Loucy (cell line): ENCODE measurements around the gene BTBD9.

ENCODE experiments used
- H2AFZ ChIP-seq: fragments of 200-600 bp; sonication (generic); 2 replicates; pipeline ENCODE4 v1.6.0; 2016; ENCODE audit warnings: antibody characterized with exemption, mild to moderate bottlenecking, low read length, moderate library complexity
- H3F3A ChIP-seq: fragments of 200-600 bp; 2 replicates; pipeline ENCODE4 v1.6.0; 2016; ENCODE audit warnings: antibody characterized with exemption, low read depth, mild to moderate bottlenecking
- H3K27me3 ChIP-seq: fragments of 200-600 bp; sonication (generic); 2 replicates; pipeline ENCODE4 v1.6.1; 2014; ENCODE audit warnings: low read length, mild to moderate bottlenecking; ENCODE audit not compliant: insufficient read depth, poor library complexity, severe bottlenecking
- H3K36me3 ChIP-seq: fragments of 200-600 bp; sonication (generic); 2 replicates; pipeline ENCODE4 v1.6.1; 2016; ENCODE audit warnings: low read length; ENCODE audit not compliant: insufficient read depth
- H3K4me1 ChIP-seq: fragments of 200-600 bp; sonication (generic); 2 replicates; pipeline ENCODE4 v1.5.1; 2014; ENCODE audit warnings: low read length, mild to moderate bottlenecking; ENCODE audit not compliant: insufficient read depth, poor library complexity, severe bottlenecking
- H3K4me2 ChIP-seq: fragments of 200-600 bp; sonication (generic); 2 replicates; pipeline ENCODE4 v1.6.0; 2014; ENCODE audit warnings: antibody characterized with exemption, low read length, low read depth, mild to moderate bottlenecking; ENCODE audit not compliant: poor library complexity, severe bottlenecking
- H3K4me3 ChIP-seq: fragments of 200-600 bp; sonication (generic); 2 replicates; pipeline ENCODE4 v1.5.1; 2014; ENCODE audit warnings: low read length, mild to moderate bottlenecking, mixed read lengths; ENCODE audit not compliant: poor library complexity, severe bottlenecking
- H3K79me2 ChIP-seq: fragments of 200-600 bp; sonication (generic); 2 replicates; pipeline ENCODE4 v1.6.1; 2014; ENCODE audit warnings: low read length; ENCODE audit not compliant: insufficient read depth
- H3K9ac ChIP-seq: fragments of 200-600 bp; sonication (generic); 2 replicates; pipeline ENCODE4 v1.6.0; 2014; ENCODE audit warnings: mild to moderate bottlenecking, low read depth, low read length, moderate library complexity; ENCODE audit not compliant: poor library complexity, severe bottlenecking
- H3K9me2 ChIP-seq: fragments of 200-600 bp; sonication (generic); replicated peaks from 2 replicates; pipeline ENCODE4 v1.6.1; 2016; ENCODE audit warnings: low read depth, low read length, mixed read lengths
- H3K9me3 ChIP-seq: fragments of 200-600 bp; sonication (generic); 2 replicates; pipeline ENCODE4 v1.6.1; 2014; ENCODE audit warnings: mild to moderate bottlenecking, antibody characterized with exemption, low read length, low read depth; ENCODE audit not compliant: insufficient read depth
- H4K20me1 ChIP-seq: fragments of 200-600 bp; sonication (generic); 2 replicates; pipeline ENCODE4 v1.6.0; 2014; ENCODE audit warnings: antibody characterized with exemption, low read length, mild to moderate bottlenecking; ENCODE audit not compliant: insufficient read depth, poor library complexity, severe bottlenecking
- EZH2phosphoT487 ChIP-seq: fragments of 200-600 bp; IDR thresholded peaks from 2 replicates; pipeline ENCODE4 v1.6.1; 2018; ENCODE audit warnings: antibody characterized with exemption, mild to moderate bottlenecking, moderate library complexity, borderline replicate concordance
- TF ChIP-seq, protein P1 (sequence below): fragments of 200-600 bp; sonication (generic); conservative IDR thresholded peaks from 2 replicates; pipeline ENCODE4 v1.5.1; 2014; ENCODE audit warnings: mild to moderate bottlenecking, antibody characterized with exemption, low read length

The BTBD9 gene

DNA sequence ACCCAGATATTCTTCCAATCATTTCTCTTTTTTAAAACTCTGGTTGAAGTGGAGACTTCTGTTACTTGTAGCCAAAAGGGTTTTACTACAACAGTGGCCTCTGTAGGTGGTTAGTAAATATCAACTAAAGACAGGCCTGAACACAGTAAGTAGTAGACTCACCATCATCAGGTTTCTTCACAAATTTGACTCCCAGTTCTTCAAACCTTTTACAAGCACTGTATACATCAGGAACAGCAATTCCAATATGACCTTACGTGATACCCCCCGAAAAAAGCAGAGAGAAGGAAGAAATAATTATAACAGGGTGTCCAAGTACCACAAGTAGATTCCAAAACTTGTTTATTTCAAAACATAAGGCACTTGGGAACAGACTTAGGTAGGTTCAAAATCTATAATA is 42.1 kb upstream of the BTBD9 start:
- H3K9me3 ChIP-seq = no peaks in the 10 kb centered on the region
- no peak overlapping the region for H2AFZ ChIP-seq
- no peak for TF ChIP-seq EZH2phosphoT487
- TF ChIP-seq, protein P1, sequence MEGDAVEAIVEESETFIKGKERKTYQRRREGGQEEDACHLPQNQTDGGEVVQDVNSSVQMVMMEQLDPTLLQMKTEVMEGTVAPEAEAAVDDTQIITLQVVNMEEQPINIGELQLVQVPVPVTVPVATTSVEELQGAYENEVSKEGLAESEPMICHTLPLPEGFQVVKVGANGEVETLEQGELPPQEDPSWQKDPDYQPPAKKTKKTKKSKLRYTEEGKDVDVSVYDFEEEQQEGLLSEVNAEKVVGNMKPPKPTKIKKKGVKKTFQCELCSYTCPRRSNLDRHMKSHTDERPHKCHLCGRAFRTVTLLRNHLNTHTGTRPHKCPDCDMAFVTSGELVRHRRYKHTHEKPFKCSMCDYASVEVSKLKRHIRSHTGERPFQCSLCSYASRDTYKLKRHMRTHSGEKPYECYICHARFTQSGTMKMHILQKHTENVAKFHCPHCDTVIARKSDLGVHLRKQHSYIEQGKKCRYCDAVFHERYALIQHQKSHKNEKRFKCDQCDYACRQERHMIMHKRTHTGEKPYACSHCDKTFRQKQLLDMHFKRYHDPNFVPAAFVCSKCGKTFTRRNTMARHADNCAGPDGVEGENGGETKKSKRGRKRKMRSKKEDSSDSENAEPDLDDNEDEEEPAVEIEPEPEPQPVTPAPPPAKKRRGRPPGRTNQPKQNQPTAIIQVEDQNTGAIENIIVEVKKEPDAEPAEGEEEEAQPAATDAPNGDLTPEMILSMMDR = no peak
- H3K9me2 ChIP-seq = no peaks in the 10 kb centered on the region
- H3K27me3 ChIP-seq = no peaks in the 10 kb centered on the region
- H4K20me1 ChIP-seq = peaks cover 15% of the 10 kb centered on the region
- no peak overlapping the region for H3K4me3 ChIP-seq
- peaks cover 3% of the 10 kb centered on the region; the same call in 1 of the 2 replicates for H3K79me2 ChIP-seq
- no peaks in the 10 kb centered on the region for H3K4me1 ChIP-seq
- H3K4me2 ChIP-seq = no peak overlapping the region
- peaks cover 65% of the 10 kb centered on the region for H3K36me3 ChIP-seq
- H3F3A ChIP-seq = no peaks in the 10 kb centered on the region
- no peak overlapping the region for H3K9ac ChIP-seq

DNA sequence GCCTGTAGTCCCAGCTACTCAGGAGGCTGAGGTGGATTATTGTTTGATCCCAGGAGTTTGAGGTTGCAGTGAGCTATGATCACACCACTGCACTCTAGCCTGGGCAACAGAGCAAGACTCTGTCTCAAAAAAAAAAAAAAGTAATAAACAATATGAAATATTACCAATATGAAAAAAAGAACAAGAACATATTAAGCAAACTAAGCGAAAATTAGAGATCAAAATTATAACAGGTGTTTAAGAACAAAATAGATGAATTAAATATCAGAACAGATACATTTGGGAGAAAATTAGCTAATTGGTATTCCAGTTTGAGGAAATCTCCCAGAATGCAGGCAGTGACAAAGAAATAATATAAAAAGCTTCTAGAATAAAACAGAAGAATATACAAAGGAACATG is 39.9 kb upstream of the BTBD9 start:
- Histone ChIP-seq H3K36me3 (peaks cover 76% of the 10 kb centered on the region), H3K4me3 (no peak overlapping the region), H3F3A (no peaks in the 10 kb centered on the region), H3K9me3 (no peaks in the 10 kb centered on the region), H3K9me2 (no peaks in the 10 kb centered on the region), H3K79me2 (no peaks in the 10 kb centered on the region), H2AFZ (no peak overlapping the region), H3K4me1 (no peaks in the 10 kb centered on the region), H4K20me1 (peaks cover 3% of the 10 kb centered on the region), H3K9ac (no peak overlapping the region), H3K27me3 (no peaks in the 10 kb centered on the region), H3K4me2 (no peak overlapping the region)
- no peak for TF ChIP-seq EZH2phosphoT487
- TF ChIP-seq, protein P1 = no peak

DNA sequence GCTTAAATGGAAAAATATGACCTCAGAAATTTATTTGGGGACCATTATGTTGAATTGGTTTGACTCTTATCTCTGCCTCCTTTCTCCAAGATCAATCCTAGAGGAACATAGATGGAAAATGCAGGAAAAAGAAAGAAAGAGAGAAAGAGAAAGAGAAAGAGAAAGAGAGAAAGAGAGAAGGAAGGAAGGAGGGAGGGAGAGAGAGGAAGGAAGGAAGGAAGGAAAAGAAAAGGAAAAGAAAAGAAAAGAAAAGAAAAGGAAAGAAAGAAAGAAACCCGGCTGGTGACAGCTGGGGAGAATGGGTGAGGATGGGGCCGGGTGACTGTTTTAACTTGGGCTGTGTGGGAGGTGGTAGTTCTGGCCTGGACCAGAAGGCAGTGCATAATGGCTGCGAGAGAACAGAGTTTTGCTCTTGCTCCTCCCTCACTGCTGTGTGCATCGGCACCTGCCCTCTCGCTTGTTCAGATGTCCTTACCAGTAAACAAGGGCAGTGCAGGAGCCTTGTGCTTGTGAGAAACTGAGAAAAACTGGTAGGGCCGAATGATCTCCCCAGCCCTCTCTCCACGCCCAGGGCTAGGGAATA is 38.5 kb upstream of the BTBD9 start:
- H3K79me2 ChIP-seq = no peaks in the 10 kb centered on the region
- H2AFZ ChIP-seq = no peak overlapping the region
- no peak overlapping the region for H3K9ac ChIP-seq
- no peaks in the 10 kb centered on the region for H3K9me2 ChIP-seq
- H3F3A ChIP-seq = no peaks in the 10 kb centered on the region
- H4K20me1 ChIP-seq = peaks cover 3% of the 10 kb centered on the region
- H3K4me1 ChIP-seq = no peaks in the 10 kb centered on the region
- H3K9me3 ChIP-seq = no peaks in the 10 kb centered on the region
- peaks cover 74% of the 10 kb centered on the region for H3K36me3 ChIP-seq
- H3K27me3 ChIP-seq = no peaks in the 10 kb centered on the region
- no peak overlapping the region for H3K4me3 ChIP-seq
- no peak overlapping the region for H3K4me2 ChIP-seq
- TF ChIP-seq, protein P1 = no peak
- no peak for TF ChIP-seq EZH2phosphoT487
